GM21447 (cell line): ENCODE data around the gene CASK.
"Not testable (repeated sequence)": the region's sequence is repeated elsewhere in the genome, so short reads cannot be mapped to it uniquely, and the experiment has no call there.

Experiments
- ATAC-seq: cut with Tn5 transposase; IDR thresholded peaks from one replicate; pipeline ENCODE4 v1.9.1; 2021; ENCODE audit not compliant: unreplicated experiment

The CASK gene

GRCh38 chrX:41703574-41704029 is 219.8 kb downstream of the CASK start:
- ATAC-seq: no peak

GRCh38 chrX:41695426-41695825 is 227.9 kb downstream of the CASK start:
- ATAC-seq: no peak

- no peak for ATAC-seq
These were observed 230.3 kb downstream of the CASK start for GRCh38 chrX:41693024-41693423.

- no peak for ATAC-seq
These were observed 231.1 kb downstream of the CASK start for GRCh38 chrX:41692162-41692749.

- ATAC-seq: no peak
These were observed 233.6 kb downstream of the CASK start for GRCh38 chrX:41689711-41690110.

GRCh38 chrX:41688835-41689234 is 234.5 kb downstream of the CASK start, which contains the start of gene GPR34:
Gene GPR34, plus strand, starts transcription at chrX:41688973. Its CDS starts 6,661 bp downstream, at chrX:41695634.
- no peak for ATAC-seq

- ATAC-seq: no peak
These were observed 235.2 kb downstream of the CASK start for GRCh38 chrX:41688156-41688555.

- no peak for ATAC-seq
These were observed 236.6 kb downstream of the CASK start for GRCh38 chrX:41686788-41687187.

GRCh38 chrX:41684940-41685339 is 238.4 kb downstream of the CASK start:
- no peak for ATAC-seq

- ATAC-seq: no peak
These were observed 239.2 kb downstream of the CASK start for GRCh38 chrX:41684138-41684537.

GRCh38 chrX:41677183-41678060 is 245.9 kb downstream of the CASK start:
- ATAC-seq: no peak

- not testable (repeated sequence) for ATAC-seq
These were observed 247.0 kb downstream of the CASK start for GRCh38 chrX:41676361-41676760.

- no peak for ATAC-seq
These were observed 250.7 kb downstream of the CASK start for GRCh38 chrX:41672643-41673042.

- ATAC-seq: no peak
These were observed 252.3 kb downstream of the CASK start for GRCh38 chrX:41671082-41671481.

GRCh38 chrX:41670112-41670511 is 253.2 kb downstream of the CASK start:
- no peak for ATAC-seq

- no peak for ATAC-seq
These were observed 255.7 kb downstream of the CASK start for GRCh38 chrX:41667631-41668030.

- ATAC-seq: no peak
These were observed 257.1 kb downstream of the CASK start for GRCh38 chrX:41666251-41666650.

- no peak for ATAC-seq
These were observed 257.7 kb downstream of the CASK start for GRCh38 chrX:41665686-41666085.

- ATAC-seq: no peak
These were observed 258.4 kb downstream of the CASK start for GRCh38 chrX:41664908-41665307.

GRCh38 chrX:41664375-41664901 is 258.9 kb downstream of the CASK start:
- ATAC-seq: peak; percentile 93

- no peak for ATAC-seq
These were observed 261.8 kb downstream of the CASK start for GRCh38 chrX:41661366-41662095.
